Retinal pigment epithelial cell (primary cell): ENCODE data around the gene LYPD1.

Experiments used
- DNase-seq: peaks from one replicate; pipeline ENCODE4 v3.0.0-alpha.2; 2010; ENCODE audit warnings: low read depth
- H3K4me3 ChIP-seq: 2 replicates; pipeline ENCODE4 v1.5.1; 2011; ENCODE audit warnings: mild to moderate bottlenecking, low read length, control low read depth, moderate library complexity
- CTCF ChIP-seq: conservative IDR thresholded peaks from 2 replicates; pipeline ENCODE4 v1.5.1; 2011; ENCODE audit warnings: low read depth, low read length, control low read depth, inconsistent platforms

Gene LYPD1

GRCh38 chr2:132605236-132606180, 64.5 kb downstream of the LYPD1 start:
- no peak overlapping the region for H3K4me3 ChIP-seq
- no peak for TF ChIP-seq CTCF
- DNase-seq, result no peak

GRCh38 chr2:132604561-132604960, 65.4 kb downstream of the LYPD1 start:
- no peak for TF ChIP-seq CTCF
- H3K4me3 ChIP-seq, result no peak overlapping the region
- DNase-seq, result no peak

GRCh38 chr2:132599556-132599955, 70.4 kb downstream of the LYPD1 start:
- no peak for TF ChIP-seq CTCF
- no peak overlapping the region for H3K4me3 ChIP-seq
- no peak for DNase-seq

GRCh38 chr2:132598536-132598935, 71.5 kb downstream of the LYPD1 start:
- no peak for DNase-seq
- TF ChIP-seq CTCF, result no peak
- no peak overlapping the region for H3K4me3 ChIP-seq

GRCh38 chr2:132597831-132598230, 72.2 kb downstream of the LYPD1 start:
- DNase-seq, result no peak
- no peak overlapping the region for H3K4me3 ChIP-seq
- no peak for TF ChIP-seq CTCF

- TF ChIP-seq CTCF, result no peak
- H3K4me3 ChIP-seq, result no peak overlapping the region
- DNase-seq, result no peak
These were observed 72.8 kb downstream of the LYPD1 start for GRCh38 chr2:132597166-132597565.

- no peak for DNase-seq
- no peak for TF ChIP-seq CTCF
These were observed 74.3 kb downstream of the LYPD1 start for GRCh38 chr2:132595693-132596092.

More at GRCh38 chr2:132595693-132596092, 74.3 kb downstream of the LYPD1 start:
- no peak overlapping the region for H3K4me3 ChIP-seq
